ENCODE results near the gene CORO6. TPM values are rescaled to one million over a fixed set of nuclear protein-coding genes. Genes with fewer than 3 reads are reported as not detected.

CORO6 gene
- total and polyA plus RNA-seq, 3 donors from 2014 or later: 6.3 to 15.5 (median 11.7) TPM

DNA sequence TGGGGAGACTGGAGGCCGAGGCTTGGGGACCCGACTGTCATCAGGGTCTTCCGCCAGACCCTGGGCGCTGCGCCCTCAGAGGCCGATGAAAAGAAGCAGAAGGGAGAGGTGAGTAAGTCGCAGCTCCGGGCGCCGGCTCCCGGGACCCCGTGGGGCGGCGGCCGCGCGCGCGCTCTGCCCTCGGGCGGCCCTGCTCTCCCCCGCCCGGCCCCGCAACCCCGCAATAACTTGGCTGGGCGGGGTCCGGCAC is 55.5 kb downstream of the CORO6 start:
- intact Hi-C loops (cut with DNase I; ENCODE audit: low total_unique reads): no loop called here
- Histone ChIP-seq H3K4me3 (peak overlapping the region; percentile 71 to 82), H3K27me3 (no peaks in the 10 kb centered on the region), H3K27ac (peak overlapping the region in 1 of 2 donors; percentile 90), H3K9me3 (no peaks in the 10 kb centered on the region), H3K4me1 (peaks cover 5% of the 10 kb centered on the region), H3K36me3 (ENCODE audit: low read depth, missing control alignments) (no peaks in the 10 kb centered on the region)
- TF ChIP-seq, protein P1, sequence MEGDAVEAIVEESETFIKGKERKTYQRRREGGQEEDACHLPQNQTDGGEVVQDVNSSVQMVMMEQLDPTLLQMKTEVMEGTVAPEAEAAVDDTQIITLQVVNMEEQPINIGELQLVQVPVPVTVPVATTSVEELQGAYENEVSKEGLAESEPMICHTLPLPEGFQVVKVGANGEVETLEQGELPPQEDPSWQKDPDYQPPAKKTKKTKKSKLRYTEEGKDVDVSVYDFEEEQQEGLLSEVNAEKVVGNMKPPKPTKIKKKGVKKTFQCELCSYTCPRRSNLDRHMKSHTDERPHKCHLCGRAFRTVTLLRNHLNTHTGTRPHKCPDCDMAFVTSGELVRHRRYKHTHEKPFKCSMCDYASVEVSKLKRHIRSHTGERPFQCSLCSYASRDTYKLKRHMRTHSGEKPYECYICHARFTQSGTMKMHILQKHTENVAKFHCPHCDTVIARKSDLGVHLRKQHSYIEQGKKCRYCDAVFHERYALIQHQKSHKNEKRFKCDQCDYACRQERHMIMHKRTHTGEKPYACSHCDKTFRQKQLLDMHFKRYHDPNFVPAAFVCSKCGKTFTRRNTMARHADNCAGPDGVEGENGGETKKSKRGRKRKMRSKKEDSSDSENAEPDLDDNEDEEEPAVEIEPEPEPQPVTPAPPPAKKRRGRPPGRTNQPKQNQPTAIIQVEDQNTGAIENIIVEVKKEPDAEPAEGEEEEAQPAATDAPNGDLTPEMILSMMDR (IDR thresholded peaks at IDR 0.05): no peak
- no peak for TF ChIP-seq POLR2A (IDR thresholded peaks at IDR 0.05)
- 1% methylated on average over 18 of the region's 27 CpGs; no CpG with 5 or more reads in 1 of the 2 donors for WGBS, 2 donors
- no peak for DNase-seq

GRCh38 chr17:29566473-29567303 is 56.0 kb downstream of the CORO6 start, which contains the start of gene ABHD15:
Gene ABHD15, minus strand, starts transcription at chr17:29567037. Its CDS starts 71 bp downstream, at chr17:29566966.
- TF ChIP-seq POLR2A (IDR thresholded peaks at IDR 0.05): no peak
- TF ChIP-seq, protein P1 (IDR thresholded peaks at IDR 0.05): no peak
- peaks cover 3% of the 10 kb centered on the region for H3K4me1 ChIP-seq
- 7 to 26% methylated on average over 11 to 40 of the region's 94 CpGs for WGBS, 2 donors
- no peaks in the 10 kb centered on the region for H3K27me3 ChIP-seq
- no peaks in the 10 kb centered on the region for H3K36me3 ChIP-seq (ENCODE audit: low read depth, missing control alignments)
- peak within 1 kb of the TSS; percentile 74 to 90 for H3K27ac ChIP-seq
- H3K4me3 ChIP-seq: peak within 1 kb of the TSS; percentile 71 to 82
- H3K9me3 ChIP-seq: no peaks in the 10 kb centered on the region
- intact Hi-C loops (cut with DNase I; ENCODE audit: low total_unique reads): no loop called here
- peak; percentile 56 for DNase-seq

GRCh38 chr17:29565643-29566472 is 56.9 kb downstream of the CORO6 start:
- DNase-seq: peak; percentile 26
- intact Hi-C loops (cut with DNase I; ENCODE audit: low total_unique reads): no loop called here
- H3K36me3 ChIP-seq (ENCODE audit: low read depth, missing control alignments): no peaks in the 10 kb centered on the region
- no peaks in the 10 kb centered on the region for H3K27me3 ChIP-seq
- peaks cover 6% of the 10 kb centered on the region for H3K4me1 ChIP-seq
- H3K4me3 ChIP-seq: peak overlapping the region; percentile 71 to 82
- TF ChIP-seq, protein P1 (IDR thresholded peaks at IDR 0.05): no peak
- no peaks in the 10 kb centered on the region for H3K9me3 ChIP-seq
- peak overlapping the region; percentile 52 to 90 for H3K27ac ChIP-seq
- WGBS, 2 donors: 32 to 61% methylated on average over 15 to 37 of the region's 55 CpGs

Small RNA genes lying within 50 kb of the gene (small RNA-seq; reads per million reads assigned to genes)
- 0 reads per million in 2 donors for gene RNU6-920P

Other genes starting within 250 kb of the CORO6 start
- 100 to 1,000 TPM; 101 to 107 TPM for gene TAOK1, start 232.5 kb downstream of the CORO6 start, total RNA-seq
- 28.4 TPM for gene TAOK1, start 232.5 kb downstream of the CORO6 start, polyA plus RNA-seq (ENCODE audit: insufficient read depth, low read depth, low replicate concordance)
- gene ABHD15, start 55.9 kb downstream of the CORO6 start, total RNA-seq: 1 to 10 TPM; 5.7 to 7.1 TPM
- 4.5 TPM for gene ABHD15, start 55.9 kb downstream of the CORO6 start, polyA plus RNA-seq (ENCODE audit: insufficient read depth, low read depth, low replicate concordance)
- 10 to 100 TPM; 72.3 to 89.6 TPM for gene TP53I13, start 54.2 kb downstream of the CORO6 start, total RNA-seq
- gene TP53I13, start 54.2 kb downstream of the CORO6 start, polyA plus RNA-seq (ENCODE audit: insufficient read depth, low read depth, low replicate concordance): 86.3 TPM
- 100 to 1,000 TPM; 156 to 169 TPM for gene GIT1, start 33.3 kb downstream of the CORO6 start, total RNA-seq
- 220 TPM for gene GIT1, start 33.3 kb downstream of the CORO6 start, polyA plus RNA-seq (ENCODE audit: insufficient read depth, low read depth, low replicate concordance)
- gene ANKRD13B, start 29.8 kb downstream of the CORO6 start, total RNA-seq: 10 to 100 TPM; 48.8 to 59.8 TPM
- gene ANKRD13B, start 29.8 kb downstream of the CORO6 start, polyA plus RNA-seq (ENCODE audit: insufficient read depth, low read depth, low replicate concordance): 32.8 TPM